Choroid plexus epithelial cell (primary cell): ENCODE results near the gene RNF167.

Source experiments
- DNase-seq: peaks from one replicate; pipeline ENCODE4 v3.0.0-alpha.2; 2010; ENCODE audit warnings: low read depth
- H3K4me3 ChIP-seq: 2 replicates; pipeline ENCODE4 v1.5.1; 2011; ENCODE audit warnings: low read depth, mild to moderate bottlenecking, control low read depth, low read length, moderate library complexity
- CTCF ChIP-seq: conservative IDR thresholded peaks from 2 replicates; pipeline ENCODE4 v1.5.1; 2011; ENCODE audit warnings: low read depth, mild to moderate bottlenecking, control low read depth, inconsistent platforms, low read length, moderate library complexity

RNF167 gene

GRCh38 chr17:4937553-4937952, 2.5 kb upstream of the RNF167 start:
- DNase-seq, result no peak
- no peak for TF ChIP-seq CTCF
- no peak overlapping the region for H3K4me3 ChIP-seq

DNA sequence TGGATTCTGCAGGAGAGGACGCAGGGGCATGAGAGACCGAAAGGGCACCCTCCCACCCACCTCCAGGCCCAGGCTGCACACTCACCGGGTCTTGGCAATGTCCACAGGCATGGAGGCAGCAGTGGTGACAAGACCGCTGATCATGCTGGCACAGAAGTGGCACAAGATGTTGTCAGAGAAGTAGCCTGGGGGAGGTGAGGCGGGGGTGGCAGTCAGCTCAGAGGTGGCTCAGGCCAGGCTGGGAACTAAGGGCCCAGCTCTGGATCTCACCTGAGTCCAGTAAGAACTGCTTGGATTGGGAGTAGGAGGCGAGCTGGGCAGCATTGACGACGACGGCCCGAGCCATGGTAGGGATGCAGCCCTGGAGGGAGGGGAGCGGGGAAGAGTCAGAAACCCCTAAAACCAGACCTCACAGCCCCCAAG, 2.0 kb upstream of the RNF167 start:
- no peak for TF ChIP-seq CTCF
- DNase-seq, result no peak
- no peak overlapping the region for H3K4me3 ChIP-seq

DNA sequence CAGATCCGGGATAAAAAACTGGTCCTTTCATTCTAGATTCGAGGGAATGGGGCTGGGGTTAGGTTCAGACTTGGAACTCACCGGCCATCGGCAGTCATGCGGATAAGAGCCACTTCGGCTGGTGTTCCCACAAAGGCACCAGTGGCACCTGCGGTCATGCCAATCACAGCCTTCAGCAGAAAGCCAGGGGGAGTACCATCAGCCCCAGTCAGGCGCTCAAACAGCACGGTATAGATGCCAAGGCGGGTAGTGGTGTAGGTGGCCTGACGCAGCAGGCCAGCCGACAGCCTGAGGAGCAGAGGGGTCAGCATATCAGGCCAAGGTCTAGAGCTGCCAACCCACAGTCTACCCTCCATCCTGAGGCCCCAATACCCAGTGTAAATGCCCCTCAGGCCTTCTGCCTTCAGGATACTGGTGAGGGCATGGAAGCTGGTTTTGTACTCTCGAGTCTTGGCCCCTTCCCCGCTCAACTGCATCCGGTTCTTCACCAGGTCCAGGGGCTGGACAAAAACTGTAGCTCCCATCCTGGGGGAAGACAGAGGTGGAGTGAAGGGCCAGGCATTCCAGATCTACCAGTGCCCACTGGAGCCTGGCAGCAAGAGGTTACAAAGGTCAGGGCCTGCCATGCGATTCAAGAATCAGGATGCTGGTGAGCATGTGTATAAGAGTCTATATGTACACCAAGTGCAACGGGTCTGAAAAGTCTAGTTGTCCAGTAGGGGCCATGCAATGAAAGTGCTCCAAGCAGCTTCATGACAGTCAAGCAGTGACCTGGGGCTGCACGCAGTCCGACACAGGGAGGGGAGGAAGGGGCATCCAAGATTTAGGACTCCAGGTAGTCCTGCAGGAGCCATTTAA, 1.2 kb upstream of the RNF167 start:
- peak; percentile 26 for DNase-seq
- peak; percentile 0 for TF ChIP-seq CTCF
- peak overlapping the region; percentile 93 for H3K4me3 ChIP-seq

GRCh38 chr17:4939546-4939795, 597 bp upstream of the RNF167 start:
- peak; percentile 32 for DNase-seq
- no peak for TF ChIP-seq CTCF
- H3K4me3 ChIP-seq, result peak overlapping the region; percentile 93

DNA sequence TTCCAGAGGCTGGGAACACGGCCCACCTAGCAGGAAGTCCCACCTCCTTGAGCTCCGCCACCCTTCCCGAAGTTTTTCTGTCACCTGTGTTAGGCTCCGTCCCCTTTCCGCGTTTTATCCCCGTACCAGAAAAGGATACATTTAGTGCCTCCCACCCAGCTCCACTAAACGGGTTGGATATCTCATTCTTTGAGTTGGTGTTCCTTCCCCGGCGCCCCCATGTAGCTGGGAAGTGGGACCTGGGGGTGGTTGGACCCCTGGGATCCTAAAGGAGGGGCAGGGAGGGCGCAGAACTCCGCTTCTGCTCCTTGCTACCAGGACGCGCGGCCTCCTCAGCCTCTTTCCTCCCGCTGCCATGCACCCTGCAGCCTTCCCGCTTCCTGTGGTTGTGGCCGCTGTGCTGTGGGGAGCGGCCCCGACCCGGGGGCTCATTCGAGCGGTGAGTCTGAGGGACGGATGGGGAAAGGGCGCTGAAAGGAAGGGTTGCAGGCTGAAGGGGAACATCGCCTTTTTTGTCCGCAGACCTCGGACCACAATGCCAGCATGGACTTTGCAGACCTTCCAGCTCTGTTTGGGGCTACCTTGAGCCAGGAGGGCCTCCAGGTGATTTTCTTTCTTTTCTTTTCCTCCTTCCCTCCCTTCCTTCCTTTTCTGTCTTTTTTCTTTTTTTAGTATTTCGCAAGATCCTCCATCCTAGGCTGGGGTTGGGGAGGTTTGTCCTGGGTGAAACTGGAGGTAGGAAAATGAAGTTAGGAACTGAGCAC, 669 bp downstream of the RNF167 start:
- H3K4me3 ChIP-seq, result peak overlapping the region; percentile 93
- TF ChIP-seq CTCF, result no peak
- DNase-seq, result no peak

DNA sequence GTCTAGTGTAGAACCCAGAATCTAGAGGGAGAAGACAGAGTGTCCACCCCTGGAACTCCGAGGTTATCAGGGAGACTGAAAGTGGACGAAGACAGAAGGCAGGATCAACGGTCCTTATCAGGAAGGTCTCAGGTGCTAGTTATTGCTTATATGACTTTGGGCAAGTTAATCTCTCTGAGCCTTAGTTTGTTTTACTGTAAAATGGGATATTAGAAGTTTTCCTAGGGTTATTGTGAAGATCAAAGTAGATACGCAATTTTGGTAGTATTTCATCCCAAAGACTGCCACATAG, 1.2 kb downstream of the RNF167 start:
- peak overlapping the region; percentile 93 for H3K4me3 ChIP-seq
- no peak for TF ChIP-seq CTCF
- no peak for DNase-seq
